ENCODE measurements around the gene PCDHA7.
"Not testable (repeated sequence)": the region's sequence is repeated elsewhere in the genome, so short reads cannot be mapped to it uniquely, and the experiment has no call there.

Gene PCDHA7

GRCh38 chr5:140868721-140869554 is 34.9 kb downstream of the PCDHA7 start, which contains the start of gene PCDHA11:
Gene PCDHA11, plus strand, starts transcription at chr5:140868957. Its CDS starts 147 bp downstream, at chr5:140869104.
- peak; percentile 22 for DNase-seq (ENCODE audit: low spot score)

GRCh38 chr5:140869555-140869886 is 35.5 kb downstream of the PCDHA7 start:
- no peak for DNase-seq (ENCODE audit: low spot score)

- DNase-seq (ENCODE audit: low spot score): no peak
Measured at GRCh38 chr5:140870221-140871201, 36.4 kb downstream of the PCDHA7 start.

GRCh38 chr5:140875085-140876065 is 41.3 kb downstream of the PCDHA7 start, which contains the start of gene PCDHA12:
Gene PCDHA12, plus strand, starts transcription at chr5:140875308. Its CDS starts 165 bp downstream, at chr5:140875473.
- no peak for DNase-seq (ENCODE audit: low spot score)

- DNase-seq (ENCODE audit: low spot score): not testable (repeated sequence)
Measured at GRCh38 chr5:140876541-140877261, 42.6 kb downstream of the PCDHA7 start.

- no peak for DNase-seq (ENCODE audit: low spot score)
Measured at GRCh38 chr5:140877262-140877581, 43.2 kb downstream of the PCDHA7 start.

GRCh38 chr5:140881889-140882590 is 48.0 kb downstream of the PCDHA7 start, which contains the start of gene PCDHA13:
Gene PCDHA13, plus strand, starts transcription at chr5:140882124. Its CDS starts 145 bp downstream, at chr5:140882269.
- DNase-seq (ENCODE audit: low spot score): no peak

- DNase-seq (ENCODE audit: low spot score): peak; percentile 22
Measured at GRCh38 chr5:140882591-140882899, 48.5 kb downstream of the PCDHA7 start.

- no peak for DNase-seq (ENCODE audit: low spot score)
Measured at GRCh38 chr5:140883373-140883772, 49.3 kb downstream of the PCDHA7 start.

- DNase-seq (ENCODE audit: low spot score): no peak
Measured at GRCh38 chr5:140883927-140884697, 50.0 kb downstream of the PCDHA7 start.

Data from SW480 (cell line).